WI38 (cell line): ENCODE measurements around the gene CUL4A.

ENCODE experiments used
- H3K4me3 ChIP-seq: 2 replicates; pipeline ENCODE4 v1.5.1; 2011; ENCODE audit warnings: low read depth, mild to moderate bottlenecking, control low read depth, low read length
- TF ChIP-seq, protein P1 (sequence below): IDR thresholded peaks from 2 replicates; pipeline ENCODE4 v1.5.1; 2012; ENCODE audit warnings: low read depth, mild to moderate bottlenecking, control low read depth, low read length

CUL4A gene

DNA sequence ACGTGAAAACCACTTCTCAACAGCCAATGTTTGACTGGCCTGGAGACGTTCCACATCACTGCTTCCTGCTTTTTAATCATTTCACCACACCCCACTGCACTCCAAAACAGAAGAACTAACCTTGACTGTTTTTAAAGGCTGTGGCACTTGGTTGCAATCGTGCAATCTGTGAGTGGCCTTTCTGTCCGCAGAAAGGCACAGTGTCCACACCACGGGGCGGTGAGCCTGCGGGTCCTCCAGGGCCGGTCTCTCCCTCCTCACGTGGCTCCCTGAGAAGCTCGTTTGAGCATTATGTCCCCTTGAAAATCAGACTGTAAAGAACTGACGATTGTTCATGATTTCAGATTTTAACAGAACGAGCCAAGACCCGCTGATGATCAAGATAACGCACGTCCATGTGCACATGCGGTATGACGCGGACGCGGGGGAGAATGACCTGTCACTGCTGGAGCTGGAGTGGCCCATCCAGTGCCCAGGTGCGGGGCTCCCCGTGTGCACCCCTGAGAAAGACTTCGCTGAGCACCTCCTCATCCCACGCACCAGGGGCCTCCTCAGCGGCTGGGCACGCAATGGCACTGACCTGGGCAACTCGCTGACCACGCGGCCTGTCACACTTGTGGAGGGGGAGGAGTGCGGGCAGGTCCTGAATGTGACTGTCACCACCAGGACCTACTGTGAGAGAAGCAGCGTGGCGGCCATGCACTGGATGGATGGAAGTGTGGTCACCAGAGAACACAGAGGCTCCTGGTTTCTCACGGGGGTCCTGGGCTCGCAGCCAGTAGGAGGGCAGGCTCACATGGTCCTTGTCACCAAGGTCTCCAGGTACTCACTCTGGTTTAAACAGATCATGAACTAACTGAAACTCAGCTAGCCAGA is 37.9 kb upstream of the CUL4A start:
- H3K4me3 ChIP-seq: no peak overlapping the region
- TF ChIP-seq, protein P1, sequence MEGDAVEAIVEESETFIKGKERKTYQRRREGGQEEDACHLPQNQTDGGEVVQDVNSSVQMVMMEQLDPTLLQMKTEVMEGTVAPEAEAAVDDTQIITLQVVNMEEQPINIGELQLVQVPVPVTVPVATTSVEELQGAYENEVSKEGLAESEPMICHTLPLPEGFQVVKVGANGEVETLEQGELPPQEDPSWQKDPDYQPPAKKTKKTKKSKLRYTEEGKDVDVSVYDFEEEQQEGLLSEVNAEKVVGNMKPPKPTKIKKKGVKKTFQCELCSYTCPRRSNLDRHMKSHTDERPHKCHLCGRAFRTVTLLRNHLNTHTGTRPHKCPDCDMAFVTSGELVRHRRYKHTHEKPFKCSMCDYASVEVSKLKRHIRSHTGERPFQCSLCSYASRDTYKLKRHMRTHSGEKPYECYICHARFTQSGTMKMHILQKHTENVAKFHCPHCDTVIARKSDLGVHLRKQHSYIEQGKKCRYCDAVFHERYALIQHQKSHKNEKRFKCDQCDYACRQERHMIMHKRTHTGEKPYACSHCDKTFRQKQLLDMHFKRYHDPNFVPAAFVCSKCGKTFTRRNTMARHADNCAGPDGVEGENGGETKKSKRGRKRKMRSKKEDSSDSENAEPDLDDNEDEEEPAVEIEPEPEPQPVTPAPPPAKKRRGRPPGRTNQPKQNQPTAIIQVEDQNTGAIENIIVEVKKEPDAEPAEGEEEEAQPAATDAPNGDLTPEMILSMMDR: no peak

DNA sequence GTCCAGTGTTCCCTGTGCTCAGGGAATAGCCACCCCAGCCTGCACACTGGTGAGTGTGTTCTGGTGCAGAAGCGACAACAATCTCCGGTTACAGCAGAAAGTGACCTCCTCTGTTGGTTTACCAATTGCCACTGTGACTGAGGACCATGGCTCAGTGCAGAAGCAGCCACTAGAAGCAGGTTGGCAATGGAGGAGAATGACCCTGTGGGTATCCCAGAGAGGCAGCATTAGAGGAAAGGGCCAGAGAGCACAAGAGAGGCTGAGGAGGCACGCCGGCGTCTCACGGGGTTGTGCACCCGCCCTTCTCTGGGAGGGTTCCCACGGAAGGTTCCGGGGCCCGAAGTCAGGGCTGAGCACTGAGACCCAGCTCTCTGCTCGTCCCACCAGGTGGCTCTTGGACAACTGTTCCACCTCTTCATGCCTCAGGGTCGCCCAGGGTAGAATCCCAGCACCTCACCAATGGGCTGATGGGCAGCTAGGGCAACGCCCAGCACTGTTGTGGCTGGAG is 36.9 kb upstream of the CUL4A start:
- no peak overlapping the region for H3K4me3 ChIP-seq
- TF ChIP-seq, protein P1: no peak

DNA sequence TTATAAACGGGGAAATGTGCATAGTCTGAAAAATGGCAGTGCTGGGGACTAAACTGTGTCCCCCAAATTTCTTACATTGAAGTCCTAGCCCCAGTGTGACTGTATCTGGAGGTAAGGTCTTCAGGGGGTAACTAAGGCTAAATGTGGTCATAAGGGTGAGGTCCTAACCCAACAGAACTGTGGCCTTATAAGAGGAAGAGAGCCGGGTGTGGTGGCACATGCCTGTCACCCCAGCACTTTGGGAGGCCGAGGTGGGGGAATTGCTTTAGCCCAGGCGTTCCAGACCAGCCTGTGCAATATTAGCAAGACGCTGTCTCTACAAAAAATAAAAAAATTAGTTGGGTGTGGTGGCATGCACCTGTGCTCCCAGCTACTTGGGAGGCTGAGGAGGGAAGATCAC is 33.1 kb upstream of the CUL4A start:
- TF ChIP-seq, protein P1: no peak
- no peak overlapping the region for H3K4me3 ChIP-seq

DNA sequence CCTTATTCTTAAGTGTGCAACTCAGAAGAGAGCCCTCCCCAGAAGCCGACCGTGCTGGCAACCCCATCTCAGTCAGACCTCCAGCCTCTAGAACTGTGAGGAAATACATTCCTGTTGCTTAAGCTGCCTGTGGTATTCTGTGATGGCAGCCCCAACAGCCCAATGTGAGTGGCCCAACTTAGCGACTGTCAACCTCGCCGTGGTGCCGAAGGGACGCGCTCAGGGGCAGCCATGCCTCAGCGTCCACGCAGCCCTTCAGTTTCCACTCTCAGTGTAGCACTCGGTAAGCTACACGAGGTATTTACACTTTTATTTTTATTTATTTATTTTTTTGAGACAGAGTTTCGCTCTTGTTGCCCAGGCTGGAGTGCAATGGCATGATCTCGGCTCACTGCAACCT is 32.6 kb upstream of the CUL4A start:
- TF ChIP-seq, protein P1: no peak
- H3K4me3 ChIP-seq: no peak overlapping the region

DNA sequence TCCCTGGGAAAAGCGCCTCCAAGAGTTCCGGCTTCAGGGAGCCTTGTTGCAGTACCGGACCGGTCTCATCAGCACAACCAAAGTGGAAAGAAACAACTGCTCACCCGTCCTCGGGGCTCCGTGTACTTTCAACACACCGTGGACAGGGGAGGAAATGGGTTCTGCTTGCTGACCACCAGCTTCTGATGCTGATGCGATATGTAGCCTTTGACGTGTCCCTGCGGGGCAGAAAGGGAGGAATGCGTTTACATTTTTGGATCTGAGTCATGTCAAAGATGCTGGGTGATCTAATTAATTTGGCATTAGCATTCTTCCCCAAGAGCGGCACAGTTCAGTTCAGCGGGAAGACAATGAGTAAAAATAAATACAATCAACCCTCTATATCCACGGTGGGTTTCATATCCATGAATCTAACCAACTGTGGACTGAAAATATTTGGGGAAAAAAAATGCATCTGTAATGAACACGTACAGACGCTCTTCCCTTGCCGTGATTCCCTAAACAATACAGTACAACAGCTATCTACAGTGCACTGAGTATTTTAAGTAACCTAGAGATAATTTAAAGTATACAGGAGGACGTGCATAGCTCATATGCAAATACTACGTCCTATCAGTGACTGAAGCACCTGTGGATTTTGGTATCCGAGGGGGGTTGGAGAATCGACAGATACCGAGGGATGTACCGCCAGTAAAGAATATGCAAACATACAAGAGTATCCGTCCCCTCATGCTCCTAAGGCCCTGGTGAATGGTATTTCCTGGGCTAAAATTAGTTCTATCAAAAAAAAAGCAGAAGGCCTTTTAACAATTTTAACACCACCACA is 31.1 kb upstream of the CUL4A start:
- H3K4me3 ChIP-seq: peak overlapping the region; percentile 68
- TF ChIP-seq, protein P1: no peak

DNA sequence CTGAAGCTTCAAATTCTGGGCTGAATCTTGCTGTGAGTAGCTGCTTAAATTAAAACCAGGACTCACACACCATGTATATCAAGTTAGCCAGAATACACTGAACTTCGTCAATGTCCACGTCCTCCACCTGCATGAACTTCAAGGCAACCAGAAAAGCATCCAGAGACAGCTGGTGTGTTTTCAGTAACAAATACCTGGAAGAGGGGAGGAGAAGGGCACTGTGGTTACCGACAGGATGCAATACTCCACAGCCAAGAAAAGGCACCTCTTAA is 30.6 kb upstream of the CUL4A start:
- TF ChIP-seq, protein P1: no peak
- H3K4me3 ChIP-seq: peak overlapping the region; percentile 41; the same call in 1 of the 2 replicates
